SH-SY5Y (cell line): Measurements from ENCODE around the gene CPLX3.

Source experiments
- GATA2 ChIP-seq: IDR thresholded peaks from 2 replicates; pipeline ENCODE4 v1.6.1; 2011; ENCODE audit warnings: mild to moderate bottlenecking, low read depth, low read length
- GATA3 ChIP-seq: IDR thresholded peaks from 2 replicates; pipeline ENCODE4 v1.6.1; 2011; ENCODE audit warnings: low read depth, mild to moderate bottlenecking, low read length, moderate library complexity

Gene CPLX3

DNA sequence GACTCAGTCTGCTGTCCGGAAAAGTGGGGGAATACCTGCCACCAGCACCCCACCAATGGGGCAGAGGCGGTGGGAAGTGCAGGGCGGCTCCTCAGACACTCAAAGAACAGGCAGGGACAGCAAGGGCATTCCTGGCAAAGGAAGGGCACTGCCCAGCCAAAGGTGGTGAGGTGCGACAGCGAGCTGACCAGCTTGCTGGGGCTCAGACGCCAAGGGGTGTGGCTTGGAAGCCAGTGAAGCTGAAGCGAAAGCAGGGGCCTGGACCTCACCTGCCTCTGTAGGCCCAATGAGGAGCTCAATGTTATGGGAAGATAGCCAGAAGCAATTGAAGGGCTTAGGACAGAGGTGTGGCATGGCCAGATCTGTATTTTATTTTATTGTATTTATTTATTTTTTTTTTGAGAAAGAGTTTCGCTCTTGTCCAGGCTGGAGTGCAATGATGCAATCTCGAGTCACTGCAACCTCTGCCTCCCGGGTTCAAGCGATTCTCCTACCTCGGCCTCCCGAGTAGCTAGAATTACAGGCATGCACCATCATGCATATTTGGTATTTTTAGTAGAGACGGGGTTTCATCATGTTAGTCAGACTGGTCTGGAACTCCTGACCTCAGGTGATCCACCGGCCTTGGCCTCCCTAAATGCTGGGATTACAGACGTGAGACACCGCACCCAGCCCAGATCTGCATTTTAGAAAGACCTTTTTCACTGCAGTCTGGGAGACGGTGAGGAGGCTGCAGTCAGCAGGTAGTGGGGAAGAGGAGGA, 18.2 kb upstream of the CPLX3 start:
- TF ChIP-seq GATA3 (no peak), GATA2 (no peak)

DNA sequence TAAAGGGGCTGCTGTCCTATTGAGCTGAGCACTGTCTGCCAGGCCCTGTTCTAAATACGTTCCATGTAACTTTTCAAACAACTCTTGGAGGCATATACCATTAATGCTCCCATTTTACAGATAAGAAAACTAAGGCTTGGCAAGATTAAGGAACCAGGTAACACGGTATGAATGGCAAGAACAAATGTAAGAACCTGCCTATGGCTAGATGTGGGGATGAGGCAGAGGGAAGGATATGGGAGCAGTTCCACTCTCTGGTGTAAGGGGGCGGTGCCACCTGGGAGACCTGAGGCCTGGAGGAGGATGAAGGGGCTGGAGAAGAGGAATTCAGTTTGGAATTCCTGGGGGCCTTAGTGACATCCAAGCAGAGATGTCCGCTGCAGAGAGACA, 17.6 kb upstream of the CPLX3 start:
- TF ChIP-seq GATA2 (no peak), GATA3 (no peak)

DNA sequence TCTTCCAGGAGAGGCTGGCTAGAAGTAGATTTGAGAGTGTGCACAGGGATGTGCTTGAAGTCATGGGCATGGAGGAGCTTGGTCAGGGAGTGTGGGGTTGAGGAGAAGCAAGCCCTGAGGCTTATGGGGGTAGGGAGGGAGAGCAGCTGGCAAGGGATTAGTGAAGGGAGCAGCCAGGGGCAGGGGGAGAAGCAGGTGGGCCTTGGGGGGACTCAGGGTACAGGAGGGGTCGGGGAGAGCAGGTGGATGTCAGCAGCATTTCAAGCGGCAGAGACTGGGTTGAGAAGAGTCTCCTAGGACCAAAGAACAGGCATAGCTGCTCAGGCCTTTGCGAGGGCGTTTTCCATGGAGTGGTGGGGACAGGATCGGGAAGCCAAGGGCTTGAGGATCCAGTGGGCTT, 17.2 kb upstream of the CPLX3 start:
- TF ChIP-seq GATA2 (no peak), GATA3 (no peak)

- TF ChIP-seq GATA3 (no peak), GATA2 (no peak)
These were observed 16.5 kb upstream of the CPLX3 start for GRCh38 chr15:74809956-74810355.

DNA sequence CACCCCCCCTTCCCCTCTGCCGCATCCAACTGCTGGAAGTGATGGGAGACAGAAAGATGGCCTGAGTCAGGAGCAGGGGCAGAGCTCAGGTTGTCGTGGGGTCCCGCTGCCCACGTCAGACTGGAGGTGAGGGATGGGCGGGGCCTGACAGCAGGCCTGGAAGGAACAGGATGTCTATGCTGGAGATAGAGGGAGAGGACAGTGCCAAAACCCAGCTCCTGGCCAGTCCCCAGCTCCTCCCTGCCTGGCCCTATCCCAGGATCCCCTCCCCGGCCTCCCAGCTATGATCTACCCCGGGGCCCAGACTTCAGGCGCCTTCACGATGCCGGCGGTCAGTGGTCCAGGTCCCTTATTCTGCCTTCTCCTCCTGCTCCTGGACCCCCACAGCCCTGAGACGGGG, 13.9 kb upstream of the CPLX3 start, which contains the start of gene LMAN1L:
TSS of gene LMAN1L (plus strand) at position 303 of the 400 bp plus-strand sequence. CDS start at position 323, 20 bp downstream.
- TF ChIP-seq GATA3 (no peak), GATA2 (no peak)

GRCh38 chr15:74815121-74815934, 11.1 kb upstream of the CPLX3 start:
- TF ChIP-seq GATA3, result no peak
- no peak for TF ChIP-seq GATA2

GRCh38 chr15:74815961-74816360, 10.5 kb upstream of the CPLX3 start:
- TF ChIP-seq GATA2 (no peak), GATA3 (no peak)

DNA sequence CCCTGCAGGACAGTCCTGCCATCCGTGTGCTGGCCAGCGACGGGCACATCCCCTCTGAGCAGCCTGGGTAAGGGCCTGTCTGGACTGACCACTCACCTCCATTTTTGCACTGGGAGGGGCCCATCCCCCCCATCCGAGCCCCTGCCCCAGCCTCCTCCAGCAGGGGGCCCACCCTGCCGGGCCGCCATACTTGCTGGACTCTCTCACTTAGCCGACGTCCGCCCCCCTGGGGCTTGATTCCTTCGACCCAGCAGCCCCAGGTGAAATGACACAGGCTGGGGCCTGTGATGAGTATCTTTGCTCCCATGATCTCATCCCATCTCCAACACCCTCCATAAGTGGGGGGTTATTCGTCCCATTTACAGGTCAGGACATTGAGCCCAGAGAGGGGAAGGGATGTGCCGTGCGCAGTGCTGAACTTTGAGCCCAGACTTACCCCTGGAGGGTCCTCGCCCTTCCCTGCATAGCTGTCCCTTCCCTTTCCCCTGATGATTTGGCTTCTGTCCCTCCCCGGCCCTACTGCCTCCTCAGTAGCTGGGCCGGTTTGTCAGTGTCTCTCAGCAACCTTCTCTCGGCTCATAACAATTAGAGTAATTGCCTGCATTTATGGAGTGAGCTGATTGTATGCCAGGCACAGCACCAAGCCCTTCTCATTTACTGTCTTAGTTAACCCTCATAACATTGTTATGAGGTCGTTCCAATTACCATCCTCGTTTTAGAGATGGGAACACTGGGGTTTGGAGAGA, 9.6 kb upstream of the CPLX3 start:
- TF ChIP-seq GATA2 (no peak), GATA3 (no peak)

- TF ChIP-seq GATA3 (no peak), GATA2 (no peak)
These were observed 9.1 kb upstream of the CPLX3 start for GRCh38 chr15:74817370-74817737.

DNA sequence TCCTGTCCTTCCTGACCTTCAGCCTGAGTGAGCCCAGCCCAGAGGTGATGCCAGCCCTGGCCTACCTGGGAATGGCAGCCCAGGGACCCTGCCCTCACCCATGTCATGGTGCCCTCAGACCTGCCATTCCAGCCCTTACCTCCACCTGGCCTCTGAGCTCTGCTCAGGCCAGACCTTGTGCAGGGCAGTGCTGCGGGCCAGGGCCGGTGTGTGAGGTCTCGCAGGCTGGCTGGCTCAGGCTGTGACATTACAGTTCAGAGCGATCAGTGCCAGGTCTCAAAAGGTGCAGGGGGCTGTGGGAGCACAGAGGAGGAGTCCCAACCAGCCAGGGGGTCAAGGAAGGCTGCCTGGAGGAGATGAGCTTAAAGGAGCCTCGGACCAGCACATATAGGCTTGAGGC, 6.4 kb upstream of the CPLX3 start:
- TF ChIP-seq GATA3 (no peak), GATA2 (no peak)

GRCh38 chr15:74821091-74821789, 5.2 kb upstream of the CPLX3 start:
- TF ChIP-seq GATA3 (no peak), GATA2 (no peak)

GRCh38 chr15:74821790-74822158, 4.7 kb upstream of the CPLX3 start:
- TF ChIP-seq GATA2, result no peak
- TF ChIP-seq GATA3, result no peak

DNA sequence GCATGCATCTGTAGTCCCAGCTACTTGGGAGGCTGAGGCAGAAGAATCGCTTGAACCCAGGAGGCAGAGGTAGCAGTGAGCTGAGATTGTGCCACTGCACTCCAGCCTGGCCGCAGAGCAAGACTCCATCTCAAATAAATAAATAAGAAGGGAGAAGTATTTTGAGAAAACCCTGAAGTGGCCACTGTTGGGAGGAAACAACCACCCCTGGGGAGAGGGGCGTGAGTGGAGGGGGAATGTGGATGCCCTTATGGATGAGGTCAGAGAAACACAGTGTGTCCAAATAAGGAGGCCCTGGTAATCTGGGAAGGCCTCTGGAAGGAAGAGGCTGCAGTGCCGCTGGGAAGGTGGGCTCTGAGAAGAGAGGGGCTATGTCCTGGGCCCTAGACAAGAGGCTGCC, 4.2 kb upstream of the CPLX3 start:
- TF ChIP-seq GATA2 (no peak), GATA3 (no peak)

DNA sequence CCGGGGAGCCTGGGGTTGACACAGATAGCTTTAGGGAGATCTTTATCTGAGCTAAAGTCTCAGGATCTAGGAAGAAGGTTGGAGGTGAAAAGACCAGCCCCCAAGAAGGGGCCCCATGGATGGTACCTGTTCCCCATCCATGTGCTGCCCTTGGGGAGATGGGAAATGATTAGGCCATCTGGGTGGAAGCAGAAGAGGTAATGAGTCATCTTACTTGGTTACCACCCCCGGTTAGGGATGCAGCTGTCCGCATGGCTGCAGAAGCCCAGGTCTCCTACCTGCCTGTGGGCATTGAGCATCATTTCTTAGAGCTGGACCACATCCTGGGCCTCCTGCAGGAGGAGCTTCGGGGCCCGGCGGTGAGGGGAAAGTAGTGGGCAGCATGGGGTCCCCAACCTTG, 3.1 kb upstream of the CPLX3 start:
- TF ChIP-seq GATA2 (no peak), GATA3 (no peak)
